Kidney (tissue), 14 donors: ENCODE measurements around the gene PBX4. TPM values are rescaled to one million over a fixed set of nuclear protein-coding genes. Genes with fewer than 3 reads are reported as not detected.
A peak's percentile ranks its signal among the peaks of the same experiment; 100 is the strongest.

Experiments used
- DNase-seq, 5 donors: peaks; one replicate each; pipeline ENCODE4 v3.0.0-alpha.2; 2013 to 2020
- FAIRE-seq: peaks from 2 replicates; lab custom pipeline; 2012; peaks lifted over from hg19 to GRCh38; lab: Jason Lieb, UNC
- H3K27ac ChIP-seq, 2 donors: one replicate each; pipeline ENCODE4 v1.7.0; 2013; ENCODE audit warnings: low read depth in 2 of 2, low read length in 2 of 2, inconsistent platforms in 1 of 2
- H3K27me3 ChIP-seq: one replicate; pipeline ENCODE4 v1.7.1; 2013; ENCODE audit warnings: low read length, inconsistent platforms; ENCODE audit not compliant: control insufficient read depth, insufficient read depth
- H3K36me3 ChIP-seq, 3 donors: one replicate each; pipeline versions ENCODE4 v1.7.0 to v1.7.1; 2013; ENCODE audit warnings: low read length in 3 of 3, control low read depth in 1 of 3, inconsistent platforms in 1 of 3; ENCODE audit not compliant: insufficient read depth in 3 of 3, control insufficient read depth in 2 of 3
- H3K4me1 ChIP-seq, 3 donors: one replicate each; pipeline versions ENCODE4 v1.7.0 to v1.7.1; 2013; ENCODE audit warnings: low read length in 3 of 3, inconsistent platforms in 1 of 3, low read depth in 1 of 3; ENCODE audit not compliant: control insufficient read depth in 2 of 3, insufficient read depth in 2 of 3
- H3K4me3 ChIP-seq, 3 donors: one replicate each; pipeline versions ENCODE4 v1.7.0 to v1.8.1; 2013; ENCODE audit warnings: low read length in 3 of 3, control low read depth in 1 of 3, inconsistent platforms in 1 of 3
- H3K9ac ChIP-seq, 3 donors: one replicate each; pipeline versions ENCODE4 v1.7.0 to v1.7.1; 2013; ENCODE audit warnings: low read length in 3 of 3, control low read depth in 1 of 3, inconsistent platforms in 1 of 3
- H3K9me3 ChIP-seq, 3 donors: one replicate each; pipeline versions ENCODE4 v1.7.0 to v1.7.1; 2013; ENCODE audit warnings: low read length in 3 of 3, control low read depth in 1 of 3, inconsistent platforms in 1 of 3; ENCODE audit not compliant: control insufficient read depth in 2 of 3, insufficient read depth in 1 of 3
- CTCF ChIP-seq: IDR thresholded peaks from 3 replicates; pipeline ENCODE4 v1.5.1; 2012; ENCODE audit warnings: mild to moderate bottlenecking, moderate library complexity, borderline replicate concordance; ENCODE audit not compliant: insufficient read depth; ENCODE audit errors: extremely low read depth
- intact Hi-C: fragments of 100-400 bp; cut with DNase I; formaldehyde crosslinking; loops from one replicate; pipeline ENCODE4 v1.11.1; 2022
- polyA plus RNA-seq: library from polyadenylated mRNA; stranded (reverse); fragments of 350-450 nt; fragmentation: Illumina TruSeq; extraction: RNeasy Lipid Tissue Mini Kit (QIAGEN cat#74804); gene quantifications from one replicate; pipeline ENCODE4 v1.2.3, GENCODE V29; 2014; ENCODE audit warnings: low read depth, low replicate concordance; ENCODE audit not compliant: insufficient read depth
- total RNA-seq: library from RNA; stranded (reverse); fragmentation: NEBNext Ultra II Directional; extraction: Animal tissue kit (Norgen Biotek cat#: 25700); gene quantifications from one replicate; pipeline ENCODE4 v1.2.1, GENCODE V29; 2021
- donor health status: control.
- donor health status: control.
- donor health status: control.
- donor health status: control.
- donor health status: control.
- donor health status: DM: yes; HTN: yes; CAD: no.
- donor health status: Normal renal cell carcinoma (clear cell type).

PBX4 gene
- total and polyA plus RNA-seq, 2 donors from 2014 or later: 3.9 to 5.7 TPM

DNA sequence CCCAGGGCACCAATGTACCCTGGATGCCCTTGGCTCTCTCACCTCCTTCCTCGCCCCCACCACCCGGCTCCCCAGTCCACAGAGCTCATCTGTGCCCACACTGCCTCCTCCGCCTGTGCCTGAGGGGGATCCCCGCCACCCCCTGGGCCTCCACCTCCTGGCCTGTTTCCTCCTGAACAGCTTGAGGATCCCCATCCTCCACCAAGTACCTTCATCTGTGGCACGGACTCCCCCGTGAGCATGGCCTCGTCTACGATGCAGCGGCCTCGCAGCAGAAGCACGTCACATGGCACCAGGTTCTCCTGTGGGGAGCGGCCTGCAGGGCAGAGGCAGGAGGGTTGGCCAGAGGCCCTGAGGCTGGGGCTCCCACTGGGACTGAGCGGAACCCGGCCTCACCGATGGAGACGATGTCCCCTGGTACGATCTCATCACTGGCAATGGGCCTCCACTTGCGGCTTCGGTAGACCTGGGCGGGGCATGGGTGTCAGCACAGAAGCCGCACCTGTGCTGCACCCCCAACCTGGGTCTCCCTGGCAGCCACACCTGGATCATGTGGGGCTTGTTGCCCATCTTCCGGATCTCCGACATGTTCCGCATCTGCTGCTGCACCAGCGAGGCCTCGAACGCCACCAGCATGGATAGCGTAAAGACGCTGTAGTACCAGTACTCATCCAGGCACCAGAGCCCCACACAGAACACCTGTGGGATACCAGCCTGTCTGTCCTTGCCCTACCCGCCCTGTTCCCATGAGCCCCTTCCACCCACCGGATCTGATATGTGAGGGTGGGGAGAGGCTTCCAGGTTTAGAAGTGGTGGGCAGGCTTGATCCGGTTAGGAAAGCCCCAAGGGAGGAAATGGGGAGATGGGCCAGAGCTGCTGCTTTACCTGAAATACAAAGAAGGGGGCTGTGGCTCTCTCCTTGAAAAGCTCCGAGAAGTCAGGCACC, 38.2 kb upstream of the PBX4 start:
- Histone ChIP-seq H3K9ac (no peak overlapping the region), H3K27me3 (no peaks in the 10 kb centered on the region), H3K4me3 (no peak overlapping the region), H3K27ac (no peak overlapping the region), H3K36me3 (peaks cover 0 to 62% (median 38%) of the 10 kb centered on the region in 3 donors), H3K9me3 (no peaks in the 10 kb centered on the region), H3K4me1 (peaks cover 0 to 3% (median 0%) of the 10 kb centered on the region in 3 donors)
- intact Hi-C loops: no loop called here
- DNase-seq (peak in 1 of 5 donors; percentile 69), FAIRE-seq (no peak)
- TF ChIP-seq CTCF: no peak

GRCh38 chr19:19655641-19656343, 37.3 kb upstream of the PBX4 start:
- H3K36me3 ChIP-seq: peaks cover 0 to 71% (median 47%) of the 10 kb centered on the region in 3 donors
- no peak overlapping the region for H3K9ac ChIP-seq
- peak in 2 of 5 donors; percentile 34 to 69 for DNase-seq
- H3K4me1 ChIP-seq: no peaks in the 10 kb centered on the region
- no peak for FAIRE-seq
- no peaks in the 10 kb centered on the region for H3K9me3 ChIP-seq
- H3K27me3 ChIP-seq: no peaks in the 10 kb centered on the region
- H3K27ac ChIP-seq: no peak overlapping the region
- intact Hi-C loops: no loop called here
- TF ChIP-seq CTCF: no peak
- H3K4me3 ChIP-seq: no peak overlapping the region

DNA sequence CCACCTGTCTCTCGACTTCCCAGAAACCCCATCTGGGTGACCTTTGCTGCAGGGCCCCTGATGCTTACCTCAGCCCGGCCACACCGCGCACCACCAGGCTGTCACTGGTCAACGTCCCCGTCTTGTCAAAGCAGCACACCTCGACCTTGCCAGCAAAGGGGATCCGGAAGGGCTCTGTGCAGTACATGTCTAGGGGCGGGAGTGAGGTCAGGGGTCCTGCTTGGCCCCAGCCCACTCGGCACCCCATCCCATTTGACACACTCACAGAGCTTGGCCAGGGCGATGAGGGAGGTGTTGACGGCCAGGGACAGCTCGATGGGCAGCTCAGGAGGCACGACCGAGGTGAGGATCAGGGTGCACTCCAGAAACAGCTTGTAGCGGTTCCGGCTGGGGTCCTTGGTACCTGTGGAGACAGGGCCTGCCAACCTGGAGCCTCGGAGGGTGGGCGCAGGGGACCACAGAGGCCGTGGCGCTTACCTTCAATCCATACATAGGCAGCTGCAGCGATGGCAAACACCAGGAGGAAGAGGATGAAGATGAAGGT, 36.6 kb upstream of the PBX4 start:
- FAIRE-seq (no peak), DNase-seq (peak in 1 of 5 donors; percentile 62)
- no peaks in the 10 kb centered on the region for H3K27me3 ChIP-seq
- no peak overlapping the region for H3K9ac ChIP-seq
- no peak overlapping the region for H3K4me3 ChIP-seq
- no peaks in the 10 kb centered on the region for H3K4me1 ChIP-seq
- no peaks in the 10 kb centered on the region for H3K9me3 ChIP-seq
- H3K27ac ChIP-seq: no peak overlapping the region
- H3K36me3 ChIP-seq: peaks cover 0 to 76% (median 49%) of the 10 kb centered on the region in 3 donors
- no peak for TF ChIP-seq CTCF
- intact Hi-C loops: no loop called here
